Hepatocyte (in vitro differentiated cells): ENCODE data around the gene DUSP8. TPM values are rescaled to one million over a fixed set of nuclear protein-coding genes. Genes with fewer than 3 reads are reported as not detected.
"Not testable (repeated sequence)": the region's sequence is repeated elsewhere in the genome, so short reads cannot be mapped to it uniquely, and the experiment has no call there.

ENCODE experiments used
- DNase-seq: peaks from one replicate; pipeline ENCODE4 v3.0.0-alpha.2; 2016; ENCODE audit warnings: low spot score
- H2AFZ ChIP-seq: fragments of 200-600 bp; sonication (generic); 2 replicates; pipeline ENCODE4 v1.6.0; 2016; ENCODE audit warnings: antibody characterized with exemption, mild to moderate bottlenecking
- H3K27ac ChIP-seq: fragments of 200-600 bp; sonication (generic); 2 replicates; pipeline ENCODE4 v1.5.1; 2016; ENCODE audit warnings: mild to moderate bottlenecking
- H3K27me3 ChIP-seq: fragments of 200-600 bp; sonication (generic); 2 replicates; pipeline ENCODE4 v1.6.1; 2016
- H3K36me3 ChIP-seq: fragments of 200-600 bp; sonication (generic); replicated peaks from 2 replicates; pipeline ENCODE4 v1.5.1; 2016; ENCODE audit warnings: low read depth; ENCODE audit not compliant: insufficient read depth
- H3K4me1 ChIP-seq: fragments of 200-600 bp; sonication (generic); 2 replicates; pipeline ENCODE4 v1.5.1; 2016; ENCODE audit warnings: mild to moderate bottlenecking, moderate library complexity; ENCODE audit not compliant: insufficient read depth
- H3K4me2 ChIP-seq: fragments of 200-600 bp; sonication (generic); 2 replicates; pipeline ENCODE4 v1.6.0; 2016
- H3K4me3 ChIP-seq: fragments of 200-600 bp; sonication (generic); 2 replicates; pipeline ENCODE4 v1.5.1; 2016; ENCODE audit warnings: mild to moderate bottlenecking
- H3K79me2 ChIP-seq: fragments of 200-600 bp; sonication (generic); 2 replicates; pipeline ENCODE4 v1.6.0; 2017; ENCODE audit warnings: mild to moderate bottlenecking
- H3K9me2 ChIP-seq: fragments of 200-600 bp; sonication (generic); replicated peaks from 2 replicates; pipeline ENCODE4 v1.6.0; 2017; ENCODE audit warnings: mild to moderate bottlenecking; ENCODE audit not compliant: insufficient read depth
- H3K9me3 ChIP-seq: fragments of 200-600 bp; sonication (generic); 2 replicates; pipeline ENCODE4 v1.5.1; 2016; ENCODE audit warnings: low read depth, mild to moderate bottlenecking
- H4K20me1 ChIP-seq: fragments of 200-600 bp; sonication (generic); 2 replicates; pipeline ENCODE4 v1.6.0; 2016; ENCODE audit warnings: mild to moderate bottlenecking; ENCODE audit not compliant: insufficient read depth, poor library complexity, severe bottlenecking
- EZH2 ChIP-seq: fragments of 200-600 bp; sonication (generic); IDR thresholded peaks from 2 replicates; pipeline ENCODE4 v1.6.1; 2016; ENCODE audit warnings: antibody characterized with exemption, mild to moderate bottlenecking, borderline replicate concordance
- EZH2phosphoT487 ChIP-seq: fragments of 200-600 bp; sonication (generic); IDR thresholded peaks from one replicate; pipeline ENCODE4 v1.6.1; 2018; ENCODE audit warnings: antibody characterized with exemption, mild to moderate bottlenecking, low read depth, moderate library complexity; ENCODE audit not compliant: unreplicated experiment, severe bottlenecking
- WGBS: methylation state at CpG from one replicate; pipeline ENCODE4 v1.1.6; 2016; ENCODE audit warnings: low lambda C conversion rate; ENCODE audit errors: missing lambda C conversion rate; 5-methylcytosine and 5-hydroxymethylcytosine counted together
- polyA plus RNA-seq: library from polyadenylated mRNA; unstranded; fragments of >200 nt; fragmentation: Nextera tagmentation; extraction: Ambion mirVana; gene quantifications from 2 replicates; pipeline ENCODE4 v1.2.1, GENCODE V29; 2016
- total RNA-seq: library from RNA; depleted of rRNA; stranded (reverse); fragments of >200 nt; gene quantifications from 2 replicates; pipeline ENCODE4 v1.2.3, GENCODE V29; 2014
- TF ChIP-seq, protein P1 (sequence below): fragments of 200-600 bp; sonication (generic); IDR thresholded peaks from 2 replicates; pipeline ENCODE4 v1.5.1; 2016; ENCODE audit warnings: antibody characterized with exemption, mild to moderate bottlenecking; ENCODE audit not compliant: poor library complexity

DUSP8 gene
- total and polyA plus RNA-seq, 2 experiments from 2014 or later = 8.0 to 17.7 TPM

GRCh38 chr11:1595994-1596575 lies 24.0 kb upstream of the DUSP8 start:
- 61% methylated on average over 11 of the region's 11 CpGs for WGBS
- H4K20me1 ChIP-seq = not testable (repeated sequence)

GRCh38 chr11:1592628-1593027 lies 20.6 kb upstream of the DUSP8 start:
- H3K27me3 ChIP-seq = no peaks in the 10 kb centered on the region

More at GRCh38 chr11:1595994-1596575, 24.0 kb upstream of the DUSP8 start:
- H3K27me3 ChIP-seq, H2AFZ ChIP-seq, H3K79me2 ChIP-seq, H3K36me3 ChIP-seq, H3K4me3 ChIP-seq, DNase-seq, H3K9me3 ChIP-seq, H3K27ac ChIP-seq, H3K4me2 ChIP-seq, H3K9me2 ChIP-seq, H3K4me1 ChIP-seq: not testable (repeated sequence)
- TF ChIP-seq, protein P1, sequence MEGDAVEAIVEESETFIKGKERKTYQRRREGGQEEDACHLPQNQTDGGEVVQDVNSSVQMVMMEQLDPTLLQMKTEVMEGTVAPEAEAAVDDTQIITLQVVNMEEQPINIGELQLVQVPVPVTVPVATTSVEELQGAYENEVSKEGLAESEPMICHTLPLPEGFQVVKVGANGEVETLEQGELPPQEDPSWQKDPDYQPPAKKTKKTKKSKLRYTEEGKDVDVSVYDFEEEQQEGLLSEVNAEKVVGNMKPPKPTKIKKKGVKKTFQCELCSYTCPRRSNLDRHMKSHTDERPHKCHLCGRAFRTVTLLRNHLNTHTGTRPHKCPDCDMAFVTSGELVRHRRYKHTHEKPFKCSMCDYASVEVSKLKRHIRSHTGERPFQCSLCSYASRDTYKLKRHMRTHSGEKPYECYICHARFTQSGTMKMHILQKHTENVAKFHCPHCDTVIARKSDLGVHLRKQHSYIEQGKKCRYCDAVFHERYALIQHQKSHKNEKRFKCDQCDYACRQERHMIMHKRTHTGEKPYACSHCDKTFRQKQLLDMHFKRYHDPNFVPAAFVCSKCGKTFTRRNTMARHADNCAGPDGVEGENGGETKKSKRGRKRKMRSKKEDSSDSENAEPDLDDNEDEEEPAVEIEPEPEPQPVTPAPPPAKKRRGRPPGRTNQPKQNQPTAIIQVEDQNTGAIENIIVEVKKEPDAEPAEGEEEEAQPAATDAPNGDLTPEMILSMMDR = peak; percentile 24

GRCh38 chr11:1589996-1590395 lies 17.9 kb upstream of the DUSP8 start:
- H3K4me2 ChIP-seq = no peak overlapping the region
- H3K4me3 ChIP-seq = no peak overlapping the region
- H3K36me3 ChIP-seq = no peaks in the 10 kb centered on the region
- 88% methylated on average over 6 of the region's 6 CpGs for WGBS
- H3K27me3 ChIP-seq = no peaks in the 10 kb centered on the region
- no peaks in the 10 kb centered on the region for H3K9me2 ChIP-seq
- no peak overlapping the region for H3K27ac ChIP-seq
- TF ChIP-seq, protein P1 = no peak
- TF ChIP-seq EZH2 = no peak
- no peak for TF ChIP-seq EZH2phosphoT487
- no peaks in the 10 kb centered on the region for H4K20me1 ChIP-seq
- no peak overlapping the region for H2AFZ ChIP-seq
- no peak for DNase-seq
- no peaks in the 10 kb centered on the region for H3K9me3 ChIP-seq
- H3K4me1 ChIP-seq = no peaks in the 10 kb centered on the region
- no peaks in the 10 kb centered on the region for H3K79me2 ChIP-seq

More at GRCh38 chr11:1592628-1593027, 20.6 kb upstream of the DUSP8 start:
- H3K9me3 ChIP-seq = no peaks in the 10 kb centered on the region
- no peaks in the 10 kb centered on the region for H3K79me2 ChIP-seq
- no peak for DNase-seq
- H3K4me3 ChIP-seq = no peak overlapping the region
- H3K4me1 ChIP-seq = no peaks in the 10 kb centered on the region
- H4K20me1 ChIP-seq = no peaks in the 10 kb centered on the region
- no peak overlapping the region for H3K4me2 ChIP-seq
- WGBS = 83% methylated on average over 9 of the region's 9 CpGs
- no peak for TF ChIP-seq EZH2phosphoT487
- TF ChIP-seq, protein P1 = no peak
- no peak for TF ChIP-seq EZH2
- no peaks in the 10 kb centered on the region for H3K36me3 ChIP-seq
- H3K9me2 ChIP-seq = no peaks in the 10 kb centered on the region
- no peak overlapping the region for H3K27ac ChIP-seq
- no peak overlapping the region for H2AFZ ChIP-seq

DNA sequence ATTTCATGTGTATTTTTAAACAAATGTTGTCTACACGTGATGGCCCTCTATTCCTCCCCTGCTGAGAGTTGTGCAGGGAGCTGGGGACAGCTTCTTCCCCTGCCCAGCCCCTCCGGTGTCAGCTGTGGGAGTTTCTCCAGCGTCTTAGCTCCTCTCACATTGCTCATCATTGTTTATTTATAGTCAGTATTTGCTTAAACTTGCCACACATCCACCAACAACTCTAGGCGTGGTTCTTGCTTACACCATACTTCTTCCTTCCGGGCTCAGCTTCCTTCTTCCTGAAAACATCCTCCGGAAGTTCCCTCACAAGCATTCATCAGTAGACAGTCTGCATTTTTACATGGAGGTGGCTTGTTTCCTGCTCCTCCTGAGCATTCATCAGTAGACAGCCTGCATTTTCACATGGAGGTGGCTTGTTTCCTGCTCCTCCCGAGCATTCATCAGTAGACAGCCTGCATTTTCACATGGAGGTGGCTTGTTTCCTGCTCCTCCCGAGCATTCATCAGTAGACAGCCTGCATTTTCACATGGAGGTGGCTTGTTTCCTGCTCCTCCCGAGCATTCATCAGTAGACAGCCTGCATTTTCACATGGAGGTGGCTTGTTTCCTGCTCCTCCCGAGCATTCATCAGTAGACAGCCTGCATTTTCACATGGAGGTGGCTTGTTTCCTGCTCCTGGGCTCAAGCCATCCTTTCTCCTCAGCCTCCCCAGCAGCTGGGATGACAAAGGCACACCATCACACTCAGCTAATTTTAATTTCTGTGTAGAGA lies 17.3 kb upstream of the DUSP8 start:
- H3K4me2 ChIP-seq = not testable (repeated sequence)

More for the DNA sequence above, 17.3 kb upstream of the DUSP8 start:
- not testable (repeated sequence) for H3K4me1 ChIP-seq, H4K20me1 ChIP-seq, H3K36me3 ChIP-seq, DNase-seq, H2AFZ ChIP-seq, H3K79me2 ChIP-seq, H3K4me3 ChIP-seq, H3K27ac ChIP-seq, H3K9me2 ChIP-seq, H3K9me3 ChIP-seq, H3K27me3 ChIP-seq
- WGBS = 60% methylated on average over 7 of the region's 10 CpGs
